Fibroblast of lung (primary cell): ENCODE results near the gene MYLK. TPM values are rescaled to one million over a fixed set of nuclear protein-coding genes. Genes with fewer than 3 reads are reported as not detected.

Experiments used
- DNase-seq, 2 donors: peaks; one replicate each; pipeline versions ENCODE4 v3.0.0 to v3.0.0-alpha.2; 2010; ENCODE audit warnings: low read depth in 2 of 2
- H2AFZ ChIP-seq: 2 replicates; pipeline ENCODE4 v1.5.1; 2012; ENCODE audit warnings: low read length, control low read depth, inconsistent platforms
- H3K27ac ChIP-seq: 2 replicates; pipeline ENCODE4 v1.5.1; 2011; ENCODE audit warnings: low read length, control low read depth; ENCODE audit not compliant: insufficient read depth
- H3K27me3 ChIP-seq: 2 replicates; pipeline ENCODE4 v1.5.1; 2011; ENCODE audit warnings: mild to moderate bottlenecking, low read length; ENCODE audit not compliant: control insufficient read depth, insufficient read depth
- H3K36me3 ChIP-seq: 2 replicates; pipeline ENCODE4 v1.5.1; 2011; ENCODE audit warnings: low read length; ENCODE audit not compliant: control insufficient read depth, insufficient read depth
- H3K4me1 ChIP-seq: 2 replicates; pipeline ENCODE4 v1.5.1; 2011; ENCODE audit warnings: low read length; ENCODE audit not compliant: control insufficient read depth, insufficient read depth; ENCODE audit errors: extremely low read depth
- H3K4me2 ChIP-seq: 2 replicates; pipeline ENCODE4 v1.5.1; 2011; ENCODE audit warnings: low read length, control low read depth; ENCODE audit not compliant: insufficient read depth; ENCODE audit errors: extremely low read depth
- H3K4me3 ChIP-seq, 4 experiments: fragments of 200-600 bp in 1 of 4; sonication (generic) in 1 of 4; replicated peaks in 1 of 4; 2 replicates each; pipeline ENCODE4 v1.5.1; 2011 to 2016; ENCODE audit warnings: low read length in 4 of 4, low read depth in 3 of 4, mild to moderate bottlenecking in 3 of 4, control low read depth in 2 of 4, inconsistent platforms in 1 of 4, mixed read lengths in 1 of 4; ENCODE audit not compliant: insufficient read depth in 1 of 4; ENCODE audit errors: control extremely low read depth in 1 of 4
- H3K79me2 ChIP-seq: 2 replicates; pipeline ENCODE4 v1.5.1; 2012; ENCODE audit warnings: mild to moderate bottlenecking, low read length, inconsistent platforms; ENCODE audit not compliant: control insufficient read depth, insufficient read depth
- H3K9ac ChIP-seq: 2 replicates; pipeline ENCODE4 v1.5.1; 2011; ENCODE audit warnings: mild to moderate bottlenecking, low read length, control low read depth; ENCODE audit not compliant: insufficient read depth
- H3K9me3 ChIP-seq: 2 replicates; pipeline ENCODE4 v1.5.1; 2012; ENCODE audit warnings: low read depth, low read length; ENCODE audit not compliant: control insufficient read depth, insufficient read depth
- H4K20me1 ChIP-seq: 2 replicates; pipeline ENCODE4 v1.5.1; 2011; ENCODE audit warnings: low read length; ENCODE audit not compliant: control insufficient read depth, insufficient read depth; ENCODE audit errors: extremely low read depth
- EZH2 ChIP-seq: IDR thresholded peaks from 2 replicates; pipeline ENCODE4 v1.5.1; 2012; ENCODE audit warnings: low read length, control low read depth, mild to moderate bottlenecking; ENCODE audit errors: missing control alignments
- polyA plus RNA-seq, 2 donors: library from polyadenylated mRNA; depleted of rRNA in 1 of 2; stranded (reverse) in 1 of 2; unstranded in 1 of 2; fragments of >200 nt; gene quantifications; 2 replicates each; pipeline ENCODE4 v1.2.1, GENCODE V29; 2011 to 2012; ENCODE audit warnings: missing spikeins in 1 of 2
- total RNA-seq: library from RNA; depleted of rRNA; stranded (reverse); fragments of >200 nt; gene quantifications from 2 replicates; pipeline ENCODE4 v1.2.1, GENCODE V29; 2014
- TF ChIP-seq, protein P1 (sequence below), 2 donors: IDR thresholded peaks in 1 of 2; conservative IDR thresholded peaks in 1 of 2; 1 replicate in 1 of 2; 2 replicates in 1 of 2; pipeline ENCODE4 v1.5.1; 2011 to 2012; ENCODE audit warnings: low read length in 2 of 2, control low read depth in 1 of 2, inconsistent platforms in 1 of 2, low read depth in 1 of 2, mild to moderate bottlenecking in 1 of 2

The MYLK gene
- total and polyA plus RNA-seq, 2 donors (not counting 1 experiment from before 2014, with no cell fraction given), result 918 to 941 TPM

DNA sequence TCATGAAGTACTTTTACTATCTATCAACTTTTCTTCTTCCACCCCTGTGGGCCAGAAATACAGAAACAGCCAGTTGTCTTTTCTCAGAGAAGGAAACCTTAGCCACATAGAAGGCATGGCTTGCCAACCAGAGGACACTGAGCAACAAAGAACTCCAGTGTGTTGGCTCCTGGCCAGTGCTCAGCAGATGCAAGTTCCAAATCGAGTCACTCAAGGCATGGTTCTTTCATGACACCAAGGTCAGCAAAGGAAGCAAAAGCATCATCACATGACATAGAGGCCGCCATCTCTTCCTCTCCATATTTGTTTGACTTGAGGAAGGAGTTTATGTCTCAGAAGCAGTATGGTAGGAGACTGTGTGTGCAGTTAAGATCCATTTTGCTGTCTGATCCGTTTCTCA, 92.2 kb downstream of the MYLK start:
- H4K20me1 ChIP-seq, result no peaks in the 10 kb centered on the region
- no peaks in the 10 kb centered on the region for H3K9me3 ChIP-seq
- no peak overlapping the region for H3K9ac ChIP-seq
- H2AFZ ChIP-seq, result no peak overlapping the region
- peaks cover 12% of the 10 kb centered on the region for H3K4me1 ChIP-seq
- H3K4me3 ChIP-seq, result no peak overlapping the region
- no peak overlapping the region for H3K27ac ChIP-seq
- peaks cover 16% of the 10 kb centered on the region for H3K36me3 ChIP-seq
- peak; percentile 60 to 61 for DNase-seq
- H3K4me2 ChIP-seq, result no peak overlapping the region
- TF ChIP-seq, protein P1, sequence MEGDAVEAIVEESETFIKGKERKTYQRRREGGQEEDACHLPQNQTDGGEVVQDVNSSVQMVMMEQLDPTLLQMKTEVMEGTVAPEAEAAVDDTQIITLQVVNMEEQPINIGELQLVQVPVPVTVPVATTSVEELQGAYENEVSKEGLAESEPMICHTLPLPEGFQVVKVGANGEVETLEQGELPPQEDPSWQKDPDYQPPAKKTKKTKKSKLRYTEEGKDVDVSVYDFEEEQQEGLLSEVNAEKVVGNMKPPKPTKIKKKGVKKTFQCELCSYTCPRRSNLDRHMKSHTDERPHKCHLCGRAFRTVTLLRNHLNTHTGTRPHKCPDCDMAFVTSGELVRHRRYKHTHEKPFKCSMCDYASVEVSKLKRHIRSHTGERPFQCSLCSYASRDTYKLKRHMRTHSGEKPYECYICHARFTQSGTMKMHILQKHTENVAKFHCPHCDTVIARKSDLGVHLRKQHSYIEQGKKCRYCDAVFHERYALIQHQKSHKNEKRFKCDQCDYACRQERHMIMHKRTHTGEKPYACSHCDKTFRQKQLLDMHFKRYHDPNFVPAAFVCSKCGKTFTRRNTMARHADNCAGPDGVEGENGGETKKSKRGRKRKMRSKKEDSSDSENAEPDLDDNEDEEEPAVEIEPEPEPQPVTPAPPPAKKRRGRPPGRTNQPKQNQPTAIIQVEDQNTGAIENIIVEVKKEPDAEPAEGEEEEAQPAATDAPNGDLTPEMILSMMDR (conservative IDR thresholded peaks at IDR 0.05 in 1 of 2, IDR thresholded peaks at IDR 0.05 in 1 of 2; ENCODE audit: low read depth in 1 of 2, low read length in 2 of 2), result no peak
- no peak for TF ChIP-seq EZH2
- H3K27me3 ChIP-seq, result no peaks in the 10 kb centered on the region
- peaks cover 1% of the 10 kb centered on the region for H3K79me2 ChIP-seq

DNA sequence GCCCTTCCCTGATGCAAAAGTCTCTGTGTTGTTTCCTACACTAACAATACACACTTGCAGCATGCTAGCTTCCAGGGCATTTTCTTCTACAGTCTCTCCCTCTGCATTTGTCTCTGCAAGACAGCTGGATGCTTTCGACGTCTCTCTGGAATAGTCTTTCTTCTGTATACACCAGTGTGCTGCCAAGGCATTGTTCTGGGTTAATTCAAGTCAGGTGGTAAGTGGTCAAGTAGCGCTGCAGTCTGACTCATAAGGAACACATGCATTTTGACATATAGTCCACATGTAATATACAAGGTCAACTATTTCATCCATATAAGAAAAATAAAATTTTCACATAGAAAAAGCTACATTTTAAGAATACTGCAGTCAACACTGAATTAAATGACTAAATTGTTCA, 92.7 kb downstream of the MYLK start:
- Histone ChIP-seq H3K36me3 (peaks cover 16% of the 10 kb centered on the region), H3K27me3 (no peaks in the 10 kb centered on the region), H3K4me3 (no peak overlapping the region)

DNA sequence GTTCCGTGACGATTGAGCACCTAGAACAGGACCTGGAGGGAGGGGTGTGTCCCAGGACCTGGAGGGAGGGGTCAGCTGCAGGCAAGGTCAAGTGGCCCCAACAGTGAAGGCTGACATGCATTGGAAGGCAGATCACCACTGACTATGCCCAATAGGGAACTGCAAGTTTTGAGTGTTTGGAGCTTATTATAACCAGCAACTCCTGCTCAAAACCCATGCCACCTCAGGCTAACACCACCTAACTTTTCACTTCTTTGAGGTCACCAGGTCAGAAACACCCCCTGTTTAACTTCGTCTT, 93.1 kb downstream of the MYLK start:
- H3K36me3 ChIP-seq, result peaks cover 16% of the 10 kb centered on the region
- no peak overlapping the region for H3K9ac ChIP-seq
- no peaks in the 10 kb centered on the region for H4K20me1 ChIP-seq
- TF ChIP-seq EZH2, result no peak
- TF ChIP-seq, protein P1 (conservative IDR thresholded peaks at IDR 0.05 in 1 of 2, IDR thresholded peaks at IDR 0.05 in 1 of 2; ENCODE audit: low read depth in 1 of 2, low read length in 2 of 2), result no peak
- H2AFZ ChIP-seq, result no peak overlapping the region
- no peak for DNase-seq
- no peak overlapping the region for H3K27ac ChIP-seq
- peaks cover 1% of the 10 kb centered on the region for H3K79me2 ChIP-seq
- no peaks in the 10 kb centered on the region for H3K27me3 ChIP-seq
- no peaks in the 10 kb centered on the region for H3K9me3 ChIP-seq
- peaks cover 12% of the 10 kb centered on the region for H3K4me1 ChIP-seq
- no peak overlapping the region for H3K4me3 ChIP-seq
- H3K4me2 ChIP-seq, result no peak overlapping the region

More for the DNA sequence above, 92.7 kb downstream of the MYLK start:
- Histone ChIP-seq H3K9me3 (no peaks in the 10 kb centered on the region), H4K20me1 (no peaks in the 10 kb centered on the region), H3K4me2 (no peak overlapping the region), H2AFZ (no peak overlapping the region), H3K4me1 (peaks cover 12% of the 10 kb centered on the region), H3K9ac (no peak overlapping the region), H3K27ac (no peak overlapping the region), H3K79me2 (peaks cover 1% of the 10 kb centered on the region)
- TF ChIP-seq EZH2, result no peak
- TF ChIP-seq, protein P1 (conservative IDR thresholded peaks at IDR 0.05 in 1 of 2, IDR thresholded peaks at IDR 0.05 in 1 of 2; ENCODE audit: low read depth in 1 of 2, low read length in 2 of 2), result no peak
- peak; percentile 92 to 95 for DNase-seq
